ENCODE measurements around the gene PARP6.

PARP6 gene

GRCh38 chr15:72202801-72203506 lies 69.4 kb downstream of the PARP6 start:
- Histone ChIP-seq H3F3A (ENCODE audit: insufficient read depth, low read length) (0 out of 2 replicates have a peak, but pooled peaks cover 7% of the 10 kb centered on the region), H4K20me1 (ENCODE audit: insufficient read depth, low read length) (no peaks in the 10 kb centered on the region), H3K4me3 (ENCODE audit: low read depth, low read length, poor library complexity, severe bottlenecking) (no peak overlapping the region), H3K9ac (ENCODE audit: low read length) (no peak overlapping the region), H2AFZ (ENCODE audit: low read length) (no peak overlapping the region), H3K9me3 (ENCODE audit: low read length) (no peaks in the 10 kb centered on the region), H3K9me2 (ENCODE audit: low read depth, low read length) (no peaks in the 10 kb centered on the region), H3K36me3 (ENCODE audit: insufficient read depth, low read length) (peaks cover 100% of the 10 kb centered on the region), H3K4me1 (ENCODE audit: insufficient read depth, low read length, severe bottlenecking) (no peaks in the 10 kb centered on the region), H3K27ac (ENCODE audit: low read depth, low read length, poor library complexity, severe bottlenecking) (no peak overlapping the region), H3K4me2 (ENCODE audit: low read length) (no peak overlapping the region), H3K27me3 (ENCODE audit: insufficient read depth, low read length) (no peaks in the 10 kb centered on the region), H3K79me2 (ENCODE audit: insufficient read depth, low read length) (no peaks in the 10 kb centered on the region)
- TF ChIP-seq EZH2 (IDR thresholded peaks at IDR 0.05; ENCODE audit: borderline replicate concordance, low read length) (no peak), CTCF (IDR thresholded peaks at IDR 0.05; ENCODE audit: low read length) (no peak)

GRCh38 chr15:72202302-72202701 lies 70.1 kb downstream of the PARP6 start:
- Histone ChIP-seq H3K36me3 (ENCODE audit: insufficient read depth, low read length) (peaks cover 96% of the 10 kb centered on the region), H3K9me2 (ENCODE audit: low read depth, low read length) (no peaks in the 10 kb centered on the region), H3K4me2 (ENCODE audit: low read length) (no peak overlapping the region), H3K79me2 (ENCODE audit: insufficient read depth, low read length) (no peaks in the 10 kb centered on the region), H3K4me1 (ENCODE audit: insufficient read depth, low read length, severe bottlenecking) (no peaks in the 10 kb centered on the region), H3F3A (ENCODE audit: insufficient read depth, low read length) (0 out of 2 replicates have a peak, but pooled peaks cover 7% of the 10 kb centered on the region), H3K9me3 (ENCODE audit: low read length) (no peaks in the 10 kb centered on the region), H3K27ac (ENCODE audit: low read depth, low read length, poor library complexity, severe bottlenecking) (no peak overlapping the region), H3K9ac (ENCODE audit: low read length) (no peak overlapping the region), H3K4me3 (ENCODE audit: low read depth, low read length, poor library complexity, severe bottlenecking) (no peak overlapping the region), H3K27me3 (ENCODE audit: insufficient read depth, low read length) (no peaks in the 10 kb centered on the region), H4K20me1 (ENCODE audit: insufficient read depth, low read length) (no peaks in the 10 kb centered on the region), H2AFZ (ENCODE audit: low read length) (no peak overlapping the region)
- TF ChIP-seq EZH2 (IDR thresholded peaks at IDR 0.05; ENCODE audit: borderline replicate concordance, low read length) (no peak), CTCF (IDR thresholded peaks at IDR 0.05; ENCODE audit: low read length) (no peak)

GRCh38 chr15:72201391-72201921 lies 70.9 kb downstream of the PARP6 start:
- H3K9me3 ChIP-seq (ENCODE audit: low read length): no peaks in the 10 kb centered on the region
- peaks cover 87% of the 10 kb centered on the region for H3K36me3 ChIP-seq (ENCODE audit: insufficient read depth, low read length)
- no peak overlapping the region for H3K27ac ChIP-seq (ENCODE audit: low read depth, low read length, poor library complexity, severe bottlenecking)
- no peak overlapping the region for H3K4me2 ChIP-seq (ENCODE audit: low read length)
- no peak overlapping the region for H3K9ac ChIP-seq (ENCODE audit: low read length)
- no peak overlapping the region for H2AFZ ChIP-seq (ENCODE audit: low read length)
- no peaks in the 10 kb centered on the region for H3K9me2 ChIP-seq (ENCODE audit: low read depth, low read length)
- no peaks in the 10 kb centered on the region for H3K4me1 ChIP-seq (ENCODE audit: insufficient read depth, low read length, severe bottlenecking)
- H3K4me3 ChIP-seq (ENCODE audit: low read depth, low read length, poor library complexity, severe bottlenecking): no peak overlapping the region
- H3K27me3 ChIP-seq (ENCODE audit: insufficient read depth, low read length): no peaks in the 10 kb centered on the region
- no peak for TF ChIP-seq EZH2 (IDR thresholded peaks at IDR 0.05; ENCODE audit: borderline replicate concordance, low read length)
- TF ChIP-seq CTCF (IDR thresholded peaks at IDR 0.05; ENCODE audit: low read length): no peak
- H3F3A ChIP-seq (ENCODE audit: insufficient read depth, low read length): 0 out of 2 replicates have a peak, but pooled peaks cover 7% of the 10 kb centered on the region
- no peaks in the 10 kb centered on the region for H3K79me2 ChIP-seq (ENCODE audit: insufficient read depth, low read length)
- H4K20me1 ChIP-seq (ENCODE audit: insufficient read depth, low read length): no peaks in the 10 kb centered on the region

Data from OCI-LY1 (cell line).